H1 (cell line): ENCODE data around the gene HIPK1.

Experiments
- JUN ChIP-seq: IDR thresholded peaks from 2 replicates; pipeline ENCODE4 v1.6.1; 2011; ENCODE audit warnings: low read depth, mild to moderate bottlenecking, improper control_type of control experiment, low read length
- POLR2A ChIP-seq, 2 experiments: IDR thresholded peaks; 1 replicate in 1 of 2; 2 replicates in 1 of 2; pipeline ENCODE4 v1.6.1; 2011; ENCODE audit warnings: low read depth in 2 of 2, low read length in 2 of 2, mild to moderate bottlenecking in 2 of 2; ENCODE audit errors: control extremely low read depth in 1 of 2
- POLR2AphosphoS5 ChIP-seq: IDR thresholded peaks from 2 replicates; pipeline ENCODE4 v1.6.1; 2011; ENCODE audit warnings: low read depth, low read length
- USF2 ChIP-seq: IDR thresholded peaks from 2 replicates; pipeline ENCODE4 v1.6.1; 2011; ENCODE audit warnings: low read length, improper control_type of control experiment
- YY1 ChIP-seq: IDR thresholded peaks from 2 replicates; pipeline ENCODE4 v1.6.1; 2011; ENCODE audit warnings: low read depth, mild to moderate bottlenecking, low read length
- TF ChIP-seq, protein P1 (sequence below): IDR thresholded peaks from 2 replicates; pipeline ENCODE4 v1.6.1; 2012; ENCODE audit warnings: inconsistent platforms

DNA sequence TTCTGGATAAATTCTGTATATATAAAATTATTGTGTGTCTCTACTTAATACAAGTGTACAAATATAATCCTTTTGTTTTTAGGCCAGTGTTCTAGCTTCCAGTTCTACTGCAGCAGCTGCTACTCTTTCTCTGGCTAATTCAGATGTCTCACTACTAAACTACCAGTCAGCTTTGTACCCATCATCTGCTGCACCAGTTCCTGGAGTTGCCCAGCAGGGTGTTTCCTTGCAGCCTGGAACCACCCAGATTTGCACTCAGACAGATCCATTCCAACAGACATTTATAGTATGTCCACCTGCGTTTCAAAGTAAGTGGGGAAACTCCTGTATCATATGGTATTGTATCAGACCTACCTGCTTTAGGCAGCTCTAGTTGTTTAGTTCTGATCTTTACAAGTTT, 28.9 kb downstream of the HIPK1 start:
- TF ChIP-seq POLR2A (IDR thresholded peaks at IDR 0.05; ENCODE audit: control extremely low read depth in 1 of 2, low read depth in 2 of 2, low read length in 2 of 2): no peak
- TF ChIP-seq YY1: no peak
- TF ChIP-seq POLR2AphosphoS5: no peak
- TF ChIP-seq JUN: no peak
- no peak for TF ChIP-seq USF2
- TF ChIP-seq, protein P1, sequence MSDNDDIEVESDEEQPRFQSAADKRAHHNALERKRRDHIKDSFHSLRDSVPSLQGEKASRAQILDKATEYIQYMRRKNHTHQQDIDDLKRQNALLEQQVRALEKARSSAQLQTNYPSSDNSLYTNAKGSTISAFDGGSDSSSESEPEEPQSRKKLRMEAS: no peak
